ENCODE measurements around the gene FRA10AC1.

FRA10AC1 gene

DNA sequence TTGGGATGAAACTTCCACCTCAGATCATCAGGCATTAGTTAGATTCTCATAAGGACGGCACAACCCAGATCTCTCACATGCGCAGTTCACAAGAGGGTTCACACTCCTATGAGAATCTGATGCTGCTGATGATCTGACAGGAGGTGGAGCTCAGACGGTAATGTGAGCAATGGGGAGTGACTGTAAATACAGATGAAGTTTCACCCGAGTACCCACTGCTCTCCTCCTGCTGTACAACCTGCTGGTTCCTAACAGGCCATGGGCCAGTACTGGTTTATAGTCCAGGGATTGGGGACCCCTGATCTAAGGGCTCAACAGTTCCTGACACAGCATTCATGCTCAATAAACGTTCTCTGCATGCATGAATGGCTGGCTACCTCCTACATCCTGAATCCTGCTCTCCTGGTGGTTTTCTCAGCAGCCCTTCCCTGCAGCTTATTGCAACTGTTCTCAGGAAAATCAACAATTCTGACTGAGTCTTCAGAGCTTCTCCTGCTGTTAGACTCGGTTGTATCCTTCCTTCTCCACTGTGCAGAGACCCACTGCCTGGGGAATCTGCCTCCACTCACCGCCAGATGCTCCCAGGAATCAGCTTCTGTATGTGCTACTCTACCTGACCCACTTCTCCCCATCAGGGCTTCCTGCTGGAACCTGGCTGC lies 72.6 kb downstream of the FRA10AC1 start:
- DNase-seq (ENCODE audit: low spot score): no peak

- no peak for DNase-seq (ENCODE audit: low spot score)
These were observed 73.5 kb downstream of the FRA10AC1 start for GRCh38 chr10:93628858-93629257.

DNA sequence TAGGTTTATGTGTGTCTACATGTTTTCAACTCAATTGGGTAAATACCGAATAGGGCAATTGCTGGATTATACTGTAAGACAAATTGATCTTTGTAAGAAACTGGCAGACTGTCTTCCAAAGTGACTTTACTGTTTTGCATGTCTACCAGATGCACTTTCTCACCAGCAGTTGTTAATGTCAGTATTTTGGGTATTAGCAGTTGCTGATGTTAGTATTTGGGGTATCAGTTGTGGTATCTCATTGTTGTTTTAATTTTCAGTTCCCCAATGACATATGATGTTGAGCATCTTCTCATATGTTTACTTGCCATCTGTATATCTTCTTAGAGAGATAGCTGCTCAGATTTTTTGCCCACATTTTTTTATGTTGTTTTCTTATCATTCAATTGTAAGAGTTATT lies 79.5 kb downstream of the FRA10AC1 start:
- DNase-seq (ENCODE audit: low spot score): no peak

DNA sequence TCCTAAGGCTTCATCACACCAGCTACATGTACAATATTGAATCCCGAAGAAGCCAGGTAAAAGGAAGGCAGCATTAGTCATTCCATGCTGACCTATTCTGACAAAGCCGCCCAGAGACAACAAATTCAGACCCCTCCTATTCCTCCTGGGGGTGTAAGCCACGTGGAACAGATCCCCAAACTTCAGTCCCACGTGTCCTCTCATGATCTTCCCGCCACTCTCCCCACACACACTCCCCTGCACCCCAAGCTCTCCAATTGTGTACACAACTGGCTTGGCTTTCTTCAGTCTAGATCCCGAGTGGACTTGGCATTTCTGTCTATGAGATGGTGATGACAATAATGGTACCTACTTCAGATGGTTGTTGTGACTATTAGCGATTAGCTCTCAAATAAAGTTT lies 81.5 kb downstream of the FRA10AC1 start:
- no peak for DNase-seq (ENCODE audit: low spot score)

Data from RKO (cell line).